DMS153 (cell line): ENCODE measurements around the gene RDH8.
"Not testable (repeated sequence)": the region's sequence is repeated elsewhere in the genome, so short reads cannot be mapped to it uniquely, and the experiment has no call there.

ENCODE experiments used
- DNase-seq: peaks from one replicate; lab custom pipeline; 2025; lab: John Stamatoyannopoulos, UW

Gene RDH8

DNA sequence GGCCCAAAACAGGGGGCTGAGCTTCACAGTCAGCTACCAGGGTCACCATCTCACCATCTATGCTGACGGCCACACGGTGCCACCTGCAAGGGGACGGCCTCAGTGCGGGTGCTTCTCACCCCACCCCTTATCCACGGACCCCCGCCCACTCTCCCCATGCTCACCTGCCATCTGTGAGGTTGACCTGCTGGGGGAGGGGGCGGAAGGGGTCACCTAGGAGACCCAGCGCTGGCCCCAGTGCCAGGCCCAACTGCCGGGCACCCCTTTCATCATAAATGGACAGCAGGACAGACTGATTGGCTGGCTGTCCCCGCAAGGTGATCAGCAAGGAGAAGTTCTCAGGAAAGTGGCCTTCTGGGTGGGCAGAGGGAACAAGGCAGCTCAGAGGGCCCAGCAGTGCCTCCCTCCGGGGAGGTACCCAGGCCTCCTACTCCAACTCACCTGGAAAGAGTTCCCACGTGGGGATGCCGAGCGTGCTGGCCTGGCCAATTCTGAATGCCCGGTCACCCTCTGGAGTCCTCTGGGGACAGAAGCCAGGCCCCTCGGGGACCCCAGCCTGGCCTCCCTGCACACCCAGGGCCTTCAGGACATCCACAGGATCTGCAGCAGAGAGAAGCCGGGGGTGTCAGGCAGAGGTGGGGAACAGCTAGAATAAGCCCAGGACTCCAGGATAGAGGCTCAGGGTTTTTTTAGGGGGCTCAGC lies 7.5 kb upstream of the RDH8 start:
- DNase-seq = no peak

DNA sequence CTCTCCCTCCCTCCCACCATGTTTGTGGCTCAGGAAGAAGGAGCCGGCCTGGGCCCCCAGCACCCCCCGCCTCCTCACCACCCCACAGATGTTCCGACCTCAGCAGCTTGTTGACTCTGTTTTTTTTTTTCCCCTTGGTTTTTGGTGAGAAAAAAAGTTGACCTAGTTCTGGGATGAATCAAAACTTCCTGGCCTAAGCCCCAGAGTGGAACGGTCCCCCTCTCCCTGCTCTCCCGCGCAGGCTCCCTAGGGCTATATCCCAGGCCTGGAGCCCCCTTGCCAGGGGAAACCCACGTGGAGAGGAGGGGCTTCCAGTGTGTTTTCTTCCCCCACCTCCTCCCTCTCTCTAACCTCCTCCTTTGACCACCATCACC lies 7.0 kb upstream of the RDH8 start:
- DNase-seq = no peak

- no peak for DNase-seq
Measured at GRCh38 chr19:10006752-10007323, 6.4 kb upstream of the RDH8 start.

DNA sequence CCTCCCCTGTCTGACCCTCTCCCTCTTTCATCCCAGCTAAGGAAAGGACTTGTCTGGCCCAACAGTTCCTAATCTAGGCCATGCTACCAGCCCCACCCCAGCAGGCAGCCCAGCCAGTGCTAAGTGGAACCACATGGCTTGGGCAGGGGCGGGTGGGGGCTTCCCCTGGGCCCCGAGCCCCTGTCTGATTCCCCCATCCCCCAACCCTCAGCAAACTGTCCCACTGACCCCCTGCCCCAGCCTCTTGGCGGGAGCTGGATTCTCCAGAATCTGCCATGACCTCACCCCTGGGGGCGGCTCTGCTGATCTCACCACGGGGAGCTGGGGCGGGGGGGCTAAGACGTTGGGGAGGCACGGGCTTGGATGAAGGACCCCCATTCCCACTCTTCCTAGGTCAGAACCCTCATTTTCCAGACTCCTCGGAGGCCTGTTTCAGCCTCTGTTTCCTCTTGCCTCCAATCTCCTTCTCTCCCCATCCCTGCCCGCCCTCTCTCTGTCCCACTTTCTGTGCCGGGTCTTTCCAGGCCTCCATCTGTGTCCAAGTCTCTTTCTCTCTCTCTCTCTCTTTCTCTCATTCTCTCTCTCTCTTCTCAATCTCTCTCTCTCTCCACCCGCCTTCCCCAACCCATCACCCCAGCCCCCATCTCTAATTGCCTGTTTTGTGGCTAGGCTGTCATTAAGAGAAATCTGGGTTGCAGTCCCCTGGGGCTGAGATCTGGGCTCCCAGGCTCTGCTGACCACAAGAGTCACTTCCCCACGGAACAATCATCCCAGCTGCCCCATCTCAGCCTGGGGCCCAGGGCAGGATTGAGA lies 5.7 kb upstream of the RDH8 start:
- no peak for DNase-seq

DNA sequence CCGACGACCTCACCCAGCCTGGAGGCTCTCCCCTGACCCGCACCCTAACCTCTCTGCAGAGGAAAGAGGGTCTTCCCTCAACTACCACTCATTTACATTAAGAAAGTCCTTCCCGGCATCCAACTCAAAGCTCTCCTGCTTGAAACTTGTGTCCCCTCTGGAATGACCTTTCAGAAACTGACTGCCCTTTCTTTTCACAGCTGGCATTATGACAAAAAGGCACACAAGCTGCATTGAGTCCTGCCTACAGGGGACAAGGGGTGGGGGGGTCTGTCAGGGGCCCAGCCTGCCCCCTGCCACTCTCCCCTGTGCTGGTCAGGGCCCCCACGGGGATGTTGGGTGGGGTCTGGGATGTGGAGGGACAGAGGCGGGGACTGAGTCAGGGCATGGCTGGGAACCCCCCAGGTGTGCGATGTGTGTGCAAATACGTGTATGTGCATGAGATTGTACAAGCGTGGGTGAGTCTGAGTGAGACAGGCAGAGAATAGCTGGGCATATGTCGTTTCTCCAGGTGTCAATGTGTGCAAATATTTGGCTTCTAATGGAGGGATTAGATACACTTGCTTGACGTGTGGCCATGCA lies 5.0 kb upstream of the RDH8 start:
- no peak for DNase-seq

- DNase-seq = no peak
Measured at GRCh38 chr19:10009714-10010224, 3.5 kb upstream of the RDH8 start.

DNA sequence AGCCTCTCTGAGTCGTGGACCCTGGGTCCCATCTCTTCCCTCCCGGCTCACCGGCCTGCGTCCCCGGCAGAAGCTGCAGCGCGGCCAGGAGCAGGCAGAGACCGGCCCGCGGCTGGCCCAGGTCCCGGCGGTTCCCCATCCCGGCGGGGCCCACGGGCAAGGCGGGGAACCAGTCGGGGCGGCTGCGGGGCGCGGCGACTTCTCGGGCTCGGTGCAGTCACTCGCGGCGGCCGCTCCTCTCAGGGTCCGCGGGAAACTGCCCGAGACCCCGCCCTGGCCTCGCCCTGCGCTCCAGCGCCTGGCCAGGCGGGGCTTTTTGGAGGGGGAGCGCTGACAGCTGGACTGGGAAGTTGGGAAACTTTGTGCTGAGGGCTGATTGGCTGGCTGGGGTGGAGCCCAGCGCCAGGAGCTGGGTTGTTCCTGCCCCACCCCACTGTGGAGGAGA lies 3.0 kb upstream of the RDH8 start, which contains the start of gene COL5A3:
COL5A3 (minus strand) TSS at position 258 of the 445 bp plus-strand sequence; CDS start at position 139, 119 bp downstream.
- no peak for DNase-seq

GRCh38 chr19:10010939-10011338 lies 2.3 kb upstream of the RDH8 start:
- DNase-seq = no peak

DNA sequence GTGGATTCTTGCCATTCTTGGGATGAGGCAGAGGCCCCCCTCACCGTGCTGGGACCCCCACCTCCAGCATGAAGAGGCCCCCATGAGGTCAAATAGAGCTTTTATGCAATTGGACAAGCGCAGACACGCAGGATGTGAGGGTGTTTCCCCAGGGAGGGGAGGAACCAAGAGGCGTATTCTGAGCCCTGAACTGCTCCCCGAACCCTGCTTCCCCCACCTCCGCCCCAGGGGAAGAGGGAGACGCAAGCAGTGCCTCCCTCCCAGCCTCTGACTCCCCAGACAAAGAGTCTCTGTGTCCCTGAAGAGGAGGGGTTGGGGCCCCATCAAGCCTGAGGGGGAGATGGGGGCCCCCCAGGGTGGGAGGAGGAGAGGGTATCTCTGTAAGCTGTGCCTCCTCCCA lies 1.3 kb upstream of the RDH8 start:
- no peak for DNase-seq

DNA sequence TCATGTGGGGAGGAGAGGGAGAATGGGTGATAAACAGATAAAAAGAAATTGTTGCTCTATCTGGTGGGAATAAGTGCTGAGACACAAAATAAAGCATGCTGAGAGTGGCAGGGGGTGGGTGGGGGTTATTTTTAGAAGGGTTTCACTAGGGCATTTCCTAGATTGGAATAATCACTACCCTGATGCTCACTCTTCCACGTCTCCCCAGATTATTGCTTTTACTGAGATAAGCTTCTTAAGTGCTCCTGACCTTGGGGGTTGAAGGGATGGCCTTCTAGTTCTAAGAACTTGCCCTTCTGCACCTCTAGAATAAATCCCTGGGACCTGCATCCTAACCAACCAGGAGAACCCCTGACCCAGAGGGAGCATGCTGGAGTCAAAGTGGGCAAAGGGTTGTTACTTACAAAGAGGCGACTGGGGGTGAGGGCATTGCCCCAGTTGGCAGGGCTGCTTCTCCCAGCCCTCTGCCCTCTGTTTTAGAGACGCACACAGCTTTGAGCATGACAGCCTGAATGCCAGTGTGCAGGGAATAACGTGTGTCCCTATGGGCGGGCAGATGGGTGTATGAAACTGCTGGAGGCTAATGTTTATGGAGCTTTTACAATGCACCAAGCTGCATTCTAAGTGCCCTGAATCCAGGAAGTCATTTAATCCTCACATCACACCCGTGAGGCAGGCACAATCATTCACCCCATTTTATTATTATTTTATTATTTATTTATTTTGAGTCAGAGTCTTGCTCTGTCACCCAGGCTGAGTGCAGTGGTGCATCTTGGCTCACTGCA lies 743 bp downstream of the RDH8 start:
- DNase-seq = no peak

GRCh38 chr19:10018263-10018662 lies 5.0 kb downstream of the RDH8 start:
- no peak for DNase-seq

- DNase-seq = no peak
Measured at GRCh38 chr19:10018786-10019185, 5.5 kb downstream of the RDH8 start.

- DNase-seq = no peak
Measured at GRCh38 chr19:10019246-10019645, 6.0 kb downstream of the RDH8 start.

DNA sequence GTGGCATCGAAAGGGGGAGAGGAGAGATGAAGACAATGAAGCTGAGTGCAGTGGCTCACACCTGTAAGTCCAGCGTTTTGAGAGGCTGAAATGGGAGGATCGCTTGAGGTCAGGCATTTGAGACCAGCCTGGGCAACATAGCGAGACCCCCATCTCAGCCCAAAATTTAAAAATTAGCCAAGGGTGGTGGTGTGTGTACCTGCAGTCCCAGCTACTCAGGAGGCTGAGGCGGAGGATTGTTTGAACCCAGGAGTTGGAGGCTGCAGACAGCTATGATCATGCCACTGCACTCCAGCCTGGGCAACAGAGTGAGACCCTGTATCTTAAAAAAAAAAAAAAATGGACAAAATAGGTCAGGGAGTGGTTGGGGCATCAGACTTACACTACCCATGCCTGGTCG lies 7.6 kb downstream of the RDH8 start:
- DNase-seq = no peak

- no peak for DNase-seq
Measured at GRCh38 chr19:10021446-10021845, 8.2 kb downstream of the RDH8 start.

DNA sequence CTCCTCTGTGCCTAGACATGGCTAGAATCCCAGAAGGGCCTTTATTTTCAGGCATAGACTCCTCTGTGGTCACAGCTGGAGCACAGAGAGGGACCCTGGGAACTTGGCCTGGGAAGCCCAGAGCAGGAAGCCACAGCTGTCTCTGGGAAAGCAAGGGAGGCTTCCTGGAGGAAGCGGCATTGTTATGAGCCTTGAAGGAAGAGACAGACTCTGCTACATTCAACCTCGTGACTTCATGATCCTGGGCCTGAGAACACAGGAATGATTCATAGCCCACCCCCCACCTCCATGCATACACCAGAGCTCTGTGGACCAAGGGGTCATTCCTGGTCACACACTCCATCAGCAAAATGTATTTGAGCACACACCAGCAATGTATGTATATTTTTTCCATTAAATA lies 8.6 kb downstream of the RDH8 start:
- no peak for DNase-seq

DNA sequence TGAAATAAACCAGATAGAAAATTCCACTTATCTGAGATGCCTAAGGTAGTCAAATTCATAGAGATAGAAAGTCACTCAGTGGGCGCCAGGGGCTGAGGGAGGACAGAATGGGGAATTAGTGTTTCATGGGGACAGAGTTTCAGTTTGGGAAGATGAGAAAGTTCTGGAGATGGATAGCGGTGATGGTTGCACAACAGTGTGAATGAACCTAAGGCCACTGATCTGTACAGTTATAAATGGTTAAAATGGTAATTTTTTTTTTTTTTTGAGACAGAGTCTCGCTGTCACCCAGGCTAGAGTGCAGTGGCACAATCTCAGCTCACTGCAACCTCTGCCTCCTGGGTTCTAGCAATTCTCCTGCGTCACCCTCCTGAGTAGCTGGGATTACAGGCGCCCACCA lies 9.8 kb downstream of the RDH8 start:
- not testable (repeated sequence) for DNase-seq

DNA sequence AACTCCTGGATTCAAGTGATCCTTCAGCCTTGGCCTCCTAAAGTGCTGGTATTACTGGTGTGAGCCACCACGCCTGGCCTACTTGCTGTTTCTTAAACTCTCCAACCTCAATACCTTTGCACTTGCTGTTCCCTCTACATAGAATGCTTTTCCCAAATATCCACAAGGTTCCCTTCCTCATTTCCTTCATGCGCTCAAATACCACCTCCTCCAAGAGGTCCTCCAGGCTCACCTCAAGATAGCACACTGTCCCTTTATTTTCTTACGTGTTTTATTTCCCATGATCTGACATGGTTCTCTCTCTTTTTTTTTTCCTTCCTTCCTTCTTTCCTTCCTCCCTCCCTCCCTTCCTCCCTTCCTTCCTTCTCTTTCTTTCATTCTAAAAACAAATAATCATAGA lies 13.5 kb downstream of the RDH8 start:
- no peak for DNase-seq

GRCh38 chr19:10027158-10027997 lies 14.1 kb downstream of the RDH8 start:
- peak; percentile 84 for DNase-seq

GRCh38 chr19:10033614-10034013 lies 20.3 kb downstream of the RDH8 start:
- DNase-seq = no peak

GRCh38 chr19:10036601-10037071 lies 23.4 kb downstream of the RDH8 start:
- DNase-seq = no peak
